ELR (cell line): ENCODE data around the gene BABAM2.

ENCODE experiments used
- DNase-seq: peaks from one replicate; pipeline ENCODE4 v3.0.0-alpha.2; 2015; ENCODE audit warnings: low read depth

BABAM2 gene

DNA sequence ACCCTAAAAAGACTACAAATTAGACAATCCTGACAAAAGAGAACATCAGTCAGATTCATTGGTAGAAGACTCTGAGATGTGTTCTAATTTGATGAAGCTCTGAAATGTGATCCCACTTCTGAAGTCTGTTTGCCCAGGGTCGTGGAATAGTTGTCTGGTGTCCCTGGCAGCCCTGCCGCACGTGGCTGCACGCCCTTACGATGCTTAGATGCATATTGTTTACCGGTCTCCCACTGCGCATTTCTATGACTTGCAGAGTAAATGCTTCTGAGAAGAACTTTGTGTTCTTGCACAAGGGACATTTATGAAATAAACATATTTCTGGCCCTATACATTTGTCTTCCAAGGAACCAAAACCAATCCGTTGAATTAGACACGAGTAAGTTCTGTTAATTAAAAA, 243.2 kb downstream of the BABAM2 start:
- DNase-seq = no peak

DNA sequence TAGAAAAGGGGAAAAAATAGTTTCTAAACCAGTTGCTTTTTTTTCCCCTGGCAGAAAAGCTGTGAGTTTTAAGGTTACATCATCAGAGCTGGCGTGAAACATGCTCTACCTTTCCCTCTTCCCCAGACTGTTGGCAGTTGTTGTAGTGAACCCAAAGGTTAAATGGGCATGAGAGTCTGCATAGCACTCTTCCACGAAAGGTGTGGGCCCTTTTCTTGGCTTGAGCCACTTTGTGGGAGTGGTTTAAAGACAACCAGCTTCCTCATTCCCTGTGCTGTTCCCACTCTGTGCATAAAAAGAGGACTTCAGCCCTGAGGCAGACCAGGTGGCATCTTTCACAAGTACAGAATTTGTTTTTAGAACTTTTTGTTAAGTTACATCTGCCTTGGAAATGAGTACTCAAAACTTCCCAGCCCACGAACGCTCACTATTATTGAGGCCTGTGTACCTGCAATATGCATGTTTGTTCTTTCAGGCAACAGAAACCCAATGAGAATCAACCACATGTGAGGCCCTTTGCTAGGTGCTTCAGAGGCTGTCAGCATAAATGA, 243.8 kb downstream of the BABAM2 start:
- no peak for DNase-seq

- no peak for DNase-seq
These were observed 244.3 kb downstream of the BABAM2 start for GRCh38 chr2:28134857-28135256.

- no peak for DNase-seq
These were observed 244.8 kb downstream of the BABAM2 start for GRCh38 chr2:28135324-28135723.

- DNase-seq = no peak
These were observed 245.3 kb downstream of the BABAM2 start for GRCh38 chr2:28135799-28136198.

DNA sequence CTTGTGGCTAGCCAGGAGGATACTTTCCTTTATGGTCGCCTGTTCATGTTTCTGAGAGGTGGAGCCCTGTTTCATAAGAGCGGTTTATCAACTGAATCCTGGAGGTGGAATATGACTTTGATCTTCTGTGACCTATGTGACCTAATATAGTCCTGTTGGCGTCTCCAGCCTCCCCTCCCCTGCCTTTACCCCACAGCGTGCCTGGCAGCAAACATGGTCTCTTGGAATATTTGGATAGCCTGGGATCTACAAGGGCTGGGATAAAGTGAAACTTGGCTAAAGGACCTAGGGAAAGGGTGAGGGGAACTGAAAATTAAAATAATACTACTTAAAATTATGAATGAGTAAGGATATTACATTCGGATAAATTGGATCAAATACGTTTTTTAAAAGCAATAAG, 246.0 kb downstream of the BABAM2 start:
- DNase-seq = no peak

DNA sequence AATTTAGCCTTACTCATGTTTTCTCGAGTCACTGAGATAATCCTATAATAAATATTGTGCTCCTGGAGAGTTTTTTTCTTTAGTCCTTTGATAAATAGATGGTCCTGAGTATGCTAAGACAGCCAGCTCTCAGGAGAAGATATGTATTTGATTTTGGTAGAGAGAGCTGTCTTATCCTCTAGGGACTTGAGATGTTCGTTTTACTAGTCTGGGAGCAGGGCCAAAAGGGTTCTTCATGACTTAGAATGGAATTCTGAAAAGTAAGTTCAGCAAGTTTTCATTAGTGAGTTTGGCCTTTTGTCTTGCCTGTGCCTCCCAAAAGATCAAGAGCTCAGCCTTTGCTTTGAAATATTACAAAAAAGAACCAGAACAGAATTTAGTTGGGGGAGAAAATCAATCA, 246.7 kb downstream of the BABAM2 start:
- peak; percentile 30 for DNase-seq

DNA sequence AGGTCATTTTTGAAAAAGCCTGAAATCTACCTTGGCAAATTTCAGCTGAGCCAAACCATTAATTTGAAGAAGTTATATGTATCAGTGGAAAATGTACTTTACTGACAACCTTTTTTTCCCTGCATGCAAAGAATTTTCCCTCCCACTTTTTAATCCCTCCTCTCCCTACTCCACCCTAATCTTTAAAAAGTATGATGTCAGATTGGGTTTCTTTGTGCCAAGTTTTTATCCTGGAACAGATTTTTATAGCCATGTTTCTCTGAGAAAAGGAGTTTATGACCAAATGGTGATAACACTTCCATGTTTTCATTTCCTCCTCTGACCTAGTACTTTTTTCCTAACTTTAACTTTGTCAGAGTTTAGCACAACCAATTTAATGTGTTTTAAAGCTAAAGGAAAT, 251.9 kb downstream of the BABAM2 start:
- DNase-seq = no peak

DNA sequence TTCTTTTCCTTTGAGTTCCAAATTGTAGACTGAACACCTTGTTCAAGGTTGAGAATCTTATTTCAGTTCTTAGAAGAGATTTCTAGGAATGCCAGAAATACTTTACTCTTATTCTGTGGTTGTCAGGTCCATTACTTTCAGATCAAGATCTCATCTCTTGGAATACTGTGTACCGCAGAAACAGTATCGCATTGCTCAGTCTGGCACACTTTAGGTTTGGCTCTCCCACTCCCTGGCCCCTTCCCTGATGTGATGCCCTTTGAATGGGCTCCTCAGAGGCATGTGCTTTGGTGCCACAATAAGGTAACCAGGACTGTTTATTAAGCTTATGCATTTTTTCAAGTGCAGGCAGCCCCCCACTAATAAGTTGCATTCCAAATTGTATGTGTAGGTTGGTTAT, 257.5 kb downstream of the BABAM2 start:
- no peak for DNase-seq

- no peak for DNase-seq
These were observed 258.0 kb downstream of the BABAM2 start for GRCh38 chr2:28148566-28148965.

- no peak for DNase-seq
These were observed 259.8 kb downstream of the BABAM2 start for GRCh38 chr2:28150236-28150915.

- DNase-seq = no peak
These were observed 260.5 kb downstream of the BABAM2 start for GRCh38 chr2:28150994-28151393.

DNA sequence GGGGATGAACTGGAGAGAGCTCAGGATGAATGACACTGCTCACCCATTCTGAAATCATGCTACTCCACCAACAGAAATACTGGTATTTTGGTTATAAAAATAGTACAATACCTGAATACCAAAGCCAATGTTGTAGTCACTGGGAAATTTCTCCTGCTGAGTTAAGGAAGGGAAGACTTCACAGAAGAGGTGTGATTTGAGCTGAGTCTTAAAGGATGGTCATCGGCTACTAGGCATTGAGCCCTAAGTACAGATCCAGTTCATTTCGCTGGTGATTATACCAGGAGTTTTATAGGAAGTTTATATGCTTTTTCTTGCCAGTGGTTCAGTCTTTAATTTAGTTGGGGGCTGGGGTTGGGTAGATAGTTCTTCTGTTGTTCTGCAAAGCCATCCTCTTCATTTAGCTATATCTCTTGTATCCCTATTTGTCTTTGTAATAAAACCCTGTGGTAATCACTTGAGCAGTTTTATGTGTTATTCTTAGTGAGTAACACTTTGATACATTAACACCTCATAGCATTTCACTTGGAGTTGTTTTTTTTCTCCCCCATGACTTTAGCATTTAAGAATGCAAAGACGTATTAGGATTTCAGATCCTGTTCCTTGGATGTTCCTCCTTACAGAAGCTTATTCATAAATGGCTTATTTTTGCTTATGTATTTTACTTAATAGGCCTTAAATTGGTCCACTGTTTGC, 262.2 kb downstream of the BABAM2 start:
- peak; percentile 22 for DNase-seq

GRCh38 chr2:28153851-28154250, 263.3 kb downstream of the BABAM2 start:
- DNase-seq = no peak

DNA sequence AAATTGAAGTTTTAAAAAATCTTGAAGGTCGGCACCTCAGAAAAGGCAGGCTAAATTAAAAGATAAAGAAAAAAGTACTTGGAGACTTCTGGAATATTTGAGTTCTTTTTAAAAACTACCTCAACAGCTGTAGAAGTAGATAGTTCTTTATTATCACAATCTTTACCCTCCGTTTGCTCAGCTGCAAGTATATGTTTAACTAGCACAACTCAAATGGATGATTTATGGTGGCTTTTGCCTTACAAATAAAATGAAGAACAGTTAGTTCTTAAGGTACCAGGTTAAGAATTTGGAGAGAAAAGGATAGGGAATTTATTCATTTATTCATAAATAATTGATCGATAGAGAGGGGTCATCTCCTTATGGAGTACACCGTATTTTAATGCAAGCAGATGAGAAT, 264.6 kb downstream of the BABAM2 start:
- DNase-seq = no peak

GRCh38 chr2:28155627-28156026, 265.1 kb downstream of the BABAM2 start:
- peak; percentile 54 for DNase-seq

DNA sequence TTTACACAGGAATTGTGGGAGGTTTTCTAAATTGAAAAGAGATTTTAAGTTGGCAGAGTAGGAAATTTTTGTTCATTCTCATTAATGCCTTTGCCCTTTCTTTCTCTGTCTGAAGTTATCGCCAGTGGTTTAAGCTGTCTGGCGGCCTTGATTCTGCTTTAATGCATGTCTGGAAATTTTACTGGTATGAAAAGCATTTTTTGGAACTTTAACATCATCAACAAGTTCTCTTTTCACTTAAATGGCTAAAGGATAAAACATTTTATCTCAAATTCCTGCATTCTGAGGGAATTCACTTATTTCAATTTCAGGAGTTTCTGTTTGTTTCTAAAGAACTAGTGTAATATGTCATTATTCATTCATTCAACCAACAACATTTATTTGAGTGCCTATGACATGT, 268.3 kb downstream of the BABAM2 start:
- DNase-seq = no peak

- peak; percentile 36 for DNase-seq
These were observed 270.5 kb downstream of the BABAM2 start for GRCh38 chr2:28160986-28161425.

GRCh38 chr2:28161466-28161865, 270.9 kb downstream of the BABAM2 start:
- DNase-seq = no peak

DNA sequence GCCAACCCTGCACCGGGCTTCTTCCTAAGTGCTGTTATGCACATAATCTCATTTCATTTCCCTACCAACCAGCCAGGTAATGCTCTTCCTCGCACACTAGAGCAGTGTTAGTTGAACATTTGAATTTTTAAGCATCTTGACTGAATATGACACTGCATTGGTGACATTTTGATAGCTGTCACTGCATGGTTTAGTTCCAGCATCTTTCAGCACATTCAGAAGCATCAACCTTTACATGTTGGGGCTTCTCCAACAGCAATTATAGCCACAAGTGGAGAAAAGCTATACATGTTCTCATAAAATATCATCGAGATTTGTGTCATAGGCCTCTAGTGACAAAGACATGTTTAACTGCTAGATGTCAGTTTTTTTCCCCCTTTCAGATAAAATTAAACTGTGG, 272.0 kb downstream of the BABAM2 start:
- no peak for DNase-seq

- DNase-seq = no peak
These were observed 272.5 kb downstream of the BABAM2 start for GRCh38 chr2:28163028-28163427.

GRCh38 chr2:28163627-28164279, 273.2 kb downstream of the BABAM2 start:
- no peak for DNase-seq

DNA sequence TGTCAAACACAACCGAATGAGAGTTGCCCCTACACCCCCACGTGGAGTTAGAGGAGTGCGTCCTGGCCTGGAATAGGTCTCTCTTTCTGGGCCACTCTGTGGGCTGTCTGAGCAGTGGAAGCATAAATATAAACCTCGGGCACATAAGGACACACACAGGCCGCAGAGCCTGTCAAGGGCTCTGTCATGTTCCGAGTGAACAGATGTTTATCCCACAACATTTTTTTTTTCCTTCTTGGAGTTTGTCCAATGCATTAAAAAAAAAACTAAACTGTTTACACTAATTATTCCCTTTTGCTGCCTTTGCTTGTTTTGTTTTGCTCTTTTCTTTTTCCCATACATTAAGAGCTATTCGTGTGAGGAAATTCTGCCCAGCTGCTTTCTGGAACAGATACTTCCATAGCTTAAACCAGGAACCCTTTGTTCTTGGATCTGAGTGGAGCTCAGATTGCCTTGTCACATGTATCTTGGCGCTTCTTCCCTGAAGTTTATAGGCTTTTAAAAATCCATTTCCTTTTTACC, 273.8 kb downstream of the BABAM2 start:
- DNase-seq = no peak
